GM21390 (cell line): ENCODE results near the gene RALGPS1.

ENCODE experiments used
- ATAC-seq: cut with Tn5 transposase; IDR thresholded peaks from one replicate; pipeline ENCODE4 v1.9.1; 2021; ENCODE audit not compliant: unreplicated experiment

The RALGPS1 gene

GRCh38 chr9:127148014-127148413 lies 233.4 kb downstream of the RALGPS1 start:
- no peak for ATAC-seq

GRCh38 chr9:127149010-127149409 lies 234.4 kb downstream of the RALGPS1 start:
- ATAC-seq: no peak

- no peak for ATAC-seq
Observed at GRCh38 chr9:127149463-127150390, 235.1 kb downstream of the RALGPS1 start.

GRCh38 chr9:127153501-127153900 lies 238.9 kb downstream of the RALGPS1 start:
- ATAC-seq: no peak

- ATAC-seq: no peak
Observed at GRCh38 chr9:127154003-127154389, 239.4 kb downstream of the RALGPS1 start.

- ATAC-seq: no peak
Observed at GRCh38 chr9:127154390-127155191, 240.0 kb downstream of the RALGPS1 start.

- ATAC-seq: no peak
Observed at GRCh38 chr9:127155314-127155960, 240.9 kb downstream of the RALGPS1 start.

- no peak for ATAC-seq
Observed at GRCh38 chr9:127158786-127159324, 244.3 kb downstream of the RALGPS1 start.

GRCh38 chr9:127159325-127159801 lies 244.8 kb downstream of the RALGPS1 start:
- no peak for ATAC-seq

GRCh38 chr9:127159949-127160610 lies 245.5 kb downstream of the RALGPS1 start:
- no peak for ATAC-seq

GRCh38 chr9:127161081-127161624 lies 246.6 kb downstream of the RALGPS1 start:
- no peak for ATAC-seq

- ATAC-seq: no peak
Observed at GRCh38 chr9:127162046-127162863, 247.7 kb downstream of the RALGPS1 start.

- ATAC-seq: no peak
Observed at GRCh38 chr9:127162864-127163365, 248.3 kb downstream of the RALGPS1 start.

GRCh38 chr9:127163409-127163808 lies 248.8 kb downstream of the RALGPS1 start:
- peak; percentile 35 for ATAC-seq

GRCh38 chr9:127165116-127165515 lies 250.5 kb downstream of the RALGPS1 start:
- ATAC-seq: no peak

- ATAC-seq: no peak
Observed at GRCh38 chr9:127166111-127166510, 251.5 kb downstream of the RALGPS1 start.

GRCh38 chr9:127166651-127167524 lies 252.3 kb downstream of the RALGPS1 start:
- ATAC-seq: peak; percentile 65
